HG03196 (cell line): Measurements from ENCODE around the gene ITPR1.

ENCODE experiments used
- ATAC-seq: cut with Tn5 transposase; IDR thresholded peaks from one replicate; pipeline ENCODE4 v1.9.1; 2021; ENCODE audit not compliant: unreplicated experiment

Gene ITPR1

DNA sequence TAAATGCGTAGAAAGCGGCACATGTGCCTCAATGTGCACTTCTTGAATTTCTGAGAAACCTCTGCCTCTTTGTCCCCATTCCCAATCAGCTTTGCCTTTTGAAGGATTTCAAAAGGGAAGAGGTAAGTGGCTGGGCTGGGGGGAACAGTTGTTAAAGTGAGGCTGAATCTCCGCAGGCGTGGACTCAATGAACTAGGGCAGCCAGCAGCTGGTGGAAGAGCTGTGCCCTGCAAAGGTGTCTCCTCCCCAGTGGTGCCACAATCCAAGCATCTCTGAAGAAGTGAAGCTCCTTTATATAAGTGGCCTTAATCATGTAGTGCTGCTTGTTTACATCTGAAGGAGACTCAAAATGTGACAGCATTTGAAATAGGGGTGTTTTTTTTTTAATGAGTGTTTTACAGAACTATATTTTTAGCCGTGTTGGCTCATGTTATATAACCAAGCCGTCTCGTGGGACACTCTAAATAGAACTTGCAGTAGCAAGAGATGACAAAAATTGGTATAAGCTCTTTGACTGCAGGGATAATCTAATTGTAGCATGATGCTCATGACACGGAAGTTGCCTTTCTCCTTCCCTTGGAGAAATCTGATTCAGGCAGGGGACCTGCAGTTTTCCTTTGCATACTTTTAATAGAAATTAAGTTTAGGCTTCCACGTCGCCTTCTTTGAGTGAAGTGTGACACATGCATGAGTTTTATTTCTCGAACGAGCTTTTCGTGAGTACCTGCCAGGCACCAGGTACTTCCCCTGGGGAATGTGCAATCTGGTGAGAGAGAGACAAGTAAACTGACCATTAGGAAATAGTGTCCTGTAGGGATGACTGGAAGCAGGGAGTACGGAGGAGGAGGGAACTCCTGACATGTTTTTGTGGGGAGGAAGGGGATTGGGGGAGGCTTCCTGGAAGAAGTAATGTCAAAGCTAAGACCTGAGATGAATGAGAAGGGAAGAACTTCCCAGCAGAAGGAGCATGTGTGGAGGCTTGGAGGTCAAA lies 306.4 kb downstream of the ITPR1 start:
- no peak for ATAC-seq

DNA sequence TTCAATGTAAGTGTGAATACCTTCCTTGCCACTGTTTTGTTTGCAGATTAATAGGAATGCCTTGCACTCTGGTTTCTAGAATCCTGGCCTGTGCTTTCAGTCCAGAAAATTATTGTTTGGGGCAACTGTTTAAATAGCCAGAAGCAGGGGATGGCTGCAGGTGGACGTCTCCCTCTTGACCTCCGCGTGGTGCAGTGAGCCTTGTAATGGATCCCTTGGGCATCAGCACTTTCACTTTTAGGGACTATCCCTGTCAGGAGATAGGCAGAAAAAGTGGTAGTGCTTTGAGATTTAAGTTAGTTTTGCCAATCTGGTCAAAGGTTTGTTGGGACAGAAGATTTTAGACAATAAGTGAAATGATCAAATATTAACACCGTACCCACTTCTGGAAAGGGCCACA lies 307.4 kb downstream of the ITPR1 start:
- no peak for ATAC-seq

DNA sequence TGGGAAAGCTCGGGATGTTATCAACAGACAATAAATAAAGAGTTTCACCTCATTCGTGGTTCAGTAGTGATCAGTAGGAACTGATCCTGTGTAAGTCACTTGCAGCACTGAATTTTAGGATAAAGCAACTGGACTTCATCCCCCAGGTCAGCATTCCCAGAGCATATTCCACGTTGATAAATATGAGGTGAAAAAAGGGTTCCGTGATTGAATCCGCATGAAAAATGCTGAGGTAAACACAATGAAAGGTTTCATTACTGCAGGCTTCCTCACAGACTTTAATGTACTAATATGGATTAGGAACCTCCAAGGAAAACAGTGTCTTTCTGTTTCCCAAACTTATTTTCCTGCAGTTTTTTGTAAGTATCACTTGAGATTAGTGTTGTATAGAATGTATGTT lies 308.7 kb downstream of the ITPR1 start:
- no peak for ATAC-seq

GRCh38 chr3:4802903-4803302 lies 309.8 kb downstream of the ITPR1 start:
- ATAC-seq, result no peak

GRCh38 chr3:4804161-4805058 lies 311.3 kb downstream of the ITPR1 start:
- ATAC-seq, result no peak

GRCh38 chr3:4805662-4806061 lies 312.5 kb downstream of the ITPR1 start:
- ATAC-seq, result no peak

GRCh38 chr3:4806535-4807108 lies 313.5 kb downstream of the ITPR1 start:
- no peak for ATAC-seq

- ATAC-seq, result no peak
Observed at GRCh38 chr3:4807381-4808280, 314.5 kb downstream of the ITPR1 start.

DNA sequence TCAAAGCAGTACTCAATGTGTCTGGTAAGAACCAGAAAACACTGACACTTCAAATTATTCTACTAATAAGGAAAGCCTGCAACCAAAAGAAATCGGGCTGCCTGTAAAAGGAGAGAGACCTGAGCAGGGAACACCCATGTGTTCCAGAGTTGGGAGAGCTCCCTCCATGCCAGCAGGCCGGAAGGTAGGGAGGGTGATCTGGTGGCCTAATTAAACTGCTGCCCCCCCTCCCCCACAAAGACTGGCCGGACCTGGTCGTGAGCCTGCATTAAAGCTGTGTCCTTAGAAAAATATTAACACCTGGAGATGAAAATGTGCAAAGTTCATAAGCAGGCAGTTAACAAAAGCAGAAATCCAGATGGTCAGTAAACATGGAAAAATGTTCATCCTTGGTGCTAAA lies 315.5 kb downstream of the ITPR1 start:
- no peak for ATAC-seq

DNA sequence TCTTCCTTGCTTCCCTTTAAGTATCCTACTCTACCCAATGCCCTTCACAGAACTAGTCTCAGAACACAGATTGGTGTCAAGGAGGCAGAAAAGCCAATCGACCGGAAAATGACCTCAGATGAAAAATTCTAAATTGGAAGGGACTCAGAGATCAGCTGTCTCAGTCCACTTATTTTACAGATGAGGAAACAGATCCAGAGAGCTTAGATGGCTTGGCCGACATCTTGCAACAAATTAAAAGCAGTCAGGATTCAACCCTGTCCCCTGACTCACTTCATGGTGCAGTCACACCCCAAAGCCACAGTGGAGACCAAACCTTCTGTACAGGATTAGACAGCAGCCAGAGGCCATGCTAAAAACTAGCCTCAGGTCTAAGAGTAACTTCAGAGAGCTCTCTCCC lies 316.8 kb downstream of the ITPR1 start:
- no peak for ATAC-seq

DNA sequence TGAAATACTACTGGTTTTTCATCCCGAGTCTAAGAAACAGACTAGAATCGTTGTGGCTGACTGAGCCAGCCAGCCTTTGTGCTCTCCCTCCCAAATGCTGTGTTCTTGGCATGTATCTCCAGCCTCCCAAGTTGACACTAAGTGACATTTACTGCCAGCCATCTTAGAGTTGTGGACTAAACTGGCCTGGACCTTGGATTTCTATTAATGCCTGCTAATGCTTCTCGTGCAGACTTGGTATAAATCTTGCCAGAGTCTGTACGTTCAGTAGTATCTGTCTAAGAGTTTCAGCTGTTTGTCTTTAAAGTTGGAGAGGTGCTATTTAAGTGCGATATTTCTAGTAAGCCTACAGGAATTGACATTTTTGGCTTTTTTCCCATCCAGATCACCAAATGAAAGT lies 319.4 kb downstream of the ITPR1 start:
- ATAC-seq, result no peak

DNA sequence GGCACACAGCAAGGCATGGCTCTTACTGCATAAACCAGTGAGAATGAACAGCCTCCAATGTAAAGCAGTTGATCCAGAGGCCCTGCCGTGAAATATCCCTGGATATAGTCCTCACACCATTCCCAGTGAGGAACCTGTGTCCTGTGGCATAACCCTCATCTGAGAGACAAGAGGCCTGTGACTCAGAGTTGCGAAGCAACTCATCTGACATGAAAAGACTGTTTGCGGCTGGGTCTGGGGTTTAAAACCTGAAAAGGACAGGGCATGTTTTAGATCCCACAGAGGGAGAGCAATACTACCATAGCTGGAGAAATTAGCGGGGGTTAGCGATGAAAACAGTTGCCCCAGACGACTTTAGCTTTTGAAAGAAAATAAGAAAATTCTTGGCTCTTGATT lies 320.8 kb downstream of the ITPR1 start:
- no peak for ATAC-seq

DNA sequence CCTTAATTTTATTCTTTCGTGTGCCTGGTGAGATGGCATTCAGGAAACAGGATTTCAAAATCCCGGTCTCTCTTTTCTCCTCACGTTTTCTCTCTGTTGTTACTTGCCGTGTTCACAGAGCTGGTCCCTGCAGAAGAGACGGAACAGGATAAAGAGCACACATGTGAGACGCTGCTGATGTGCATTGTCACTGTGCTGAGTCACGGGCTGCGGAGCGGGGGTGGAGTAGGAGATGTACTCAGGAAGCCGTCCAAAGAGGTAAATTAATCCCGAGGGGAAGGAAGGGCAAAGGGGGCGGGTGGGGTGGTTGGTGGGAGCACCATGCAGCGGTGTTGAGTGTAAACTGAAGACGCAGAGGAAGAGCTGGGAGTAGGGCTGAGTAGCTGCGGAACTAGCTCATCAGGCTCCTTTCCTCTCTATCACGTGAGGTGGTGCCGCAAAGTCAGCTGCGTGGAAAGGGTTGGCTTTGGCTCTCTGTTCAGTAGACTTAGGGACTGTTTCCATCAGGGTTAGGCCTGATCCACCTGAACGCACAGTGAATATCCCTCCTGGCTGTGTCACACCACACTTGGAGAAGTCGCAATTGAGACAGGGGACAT lies 321.3 kb downstream of the ITPR1 start:
- no peak for ATAC-seq

DNA sequence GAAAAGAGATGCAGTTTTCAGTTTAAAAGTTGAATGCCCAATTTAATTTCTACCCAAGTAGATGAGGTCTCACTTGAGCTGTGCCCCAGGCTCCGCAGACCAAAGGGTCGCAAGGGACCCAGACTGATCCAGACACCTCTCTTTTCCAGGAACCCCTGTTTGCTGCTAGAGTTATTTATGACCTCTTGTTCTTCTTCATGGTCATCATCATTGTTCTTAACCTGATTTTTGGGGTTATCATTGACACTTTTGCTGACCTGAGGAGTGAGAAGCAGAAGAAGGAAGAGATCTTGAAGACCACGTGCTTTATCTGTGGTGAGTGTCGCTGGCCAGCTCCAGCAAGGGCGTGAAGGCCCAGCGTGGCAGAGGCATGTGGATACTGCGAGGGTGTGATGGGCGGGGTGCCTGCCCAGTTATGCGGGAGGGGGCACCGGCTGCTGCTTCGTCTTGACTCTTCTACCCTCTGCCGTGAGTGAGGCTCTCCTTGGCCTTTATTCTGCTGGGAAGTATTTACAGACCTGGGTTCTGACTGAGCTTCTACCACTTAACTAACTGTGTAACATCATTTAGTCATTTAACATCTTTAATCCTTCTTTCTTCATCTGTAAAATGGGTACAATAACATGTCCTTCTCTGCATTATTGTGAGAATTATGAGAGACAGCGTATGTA lies 321.9 kb downstream of the ITPR1 start:
- ATAC-seq, result no peak

DNA sequence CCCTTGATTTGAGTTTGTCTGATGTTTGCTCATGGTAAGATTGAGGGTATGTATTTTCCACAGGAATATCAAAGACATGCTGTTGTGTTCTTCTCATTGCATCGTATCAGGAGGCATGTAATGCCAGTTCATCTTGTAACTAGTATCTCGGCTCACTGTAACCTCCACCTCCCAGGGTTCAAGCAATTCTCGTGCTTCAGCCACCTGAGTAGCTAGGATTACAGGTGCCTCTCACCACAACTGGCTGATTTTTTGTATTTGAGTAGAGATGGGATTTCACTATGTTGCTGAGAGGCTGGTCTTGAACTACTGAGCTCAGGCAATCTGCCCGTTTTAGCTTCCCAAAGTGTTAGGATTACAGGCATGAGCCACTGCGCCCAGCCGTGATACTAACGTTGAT lies 323.2 kb downstream of the ITPR1 start:
- ATAC-seq, result no peak

GRCh38 chr3:4816718-4817117 lies 323.6 kb downstream of the ITPR1 start:
- no peak for ATAC-seq

- ATAC-seq, result no peak
Observed at GRCh38 chr3:4817128-4817527, 324.0 kb downstream of the ITPR1 start.

DNA sequence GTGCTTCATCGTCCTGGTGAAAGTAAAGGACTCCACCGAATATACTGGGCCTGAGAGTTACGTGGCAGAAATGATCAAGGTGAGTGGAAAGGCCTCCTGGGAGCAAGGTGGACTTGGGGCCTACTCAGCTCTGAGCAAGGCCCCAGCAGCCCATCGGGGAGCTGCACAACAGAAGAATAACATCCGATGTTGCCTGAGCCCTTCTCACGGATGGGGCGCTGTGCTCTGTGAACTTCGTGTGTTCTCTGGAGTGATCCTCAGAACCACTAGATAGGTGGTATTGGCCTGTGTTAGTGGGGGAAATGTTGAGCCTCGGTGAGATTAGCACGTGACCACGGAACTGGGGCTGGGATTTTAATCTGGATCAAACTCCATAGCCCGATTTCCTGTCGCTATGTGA lies 325.0 kb downstream of the ITPR1 start:
- ATAC-seq, result no peak

DNA sequence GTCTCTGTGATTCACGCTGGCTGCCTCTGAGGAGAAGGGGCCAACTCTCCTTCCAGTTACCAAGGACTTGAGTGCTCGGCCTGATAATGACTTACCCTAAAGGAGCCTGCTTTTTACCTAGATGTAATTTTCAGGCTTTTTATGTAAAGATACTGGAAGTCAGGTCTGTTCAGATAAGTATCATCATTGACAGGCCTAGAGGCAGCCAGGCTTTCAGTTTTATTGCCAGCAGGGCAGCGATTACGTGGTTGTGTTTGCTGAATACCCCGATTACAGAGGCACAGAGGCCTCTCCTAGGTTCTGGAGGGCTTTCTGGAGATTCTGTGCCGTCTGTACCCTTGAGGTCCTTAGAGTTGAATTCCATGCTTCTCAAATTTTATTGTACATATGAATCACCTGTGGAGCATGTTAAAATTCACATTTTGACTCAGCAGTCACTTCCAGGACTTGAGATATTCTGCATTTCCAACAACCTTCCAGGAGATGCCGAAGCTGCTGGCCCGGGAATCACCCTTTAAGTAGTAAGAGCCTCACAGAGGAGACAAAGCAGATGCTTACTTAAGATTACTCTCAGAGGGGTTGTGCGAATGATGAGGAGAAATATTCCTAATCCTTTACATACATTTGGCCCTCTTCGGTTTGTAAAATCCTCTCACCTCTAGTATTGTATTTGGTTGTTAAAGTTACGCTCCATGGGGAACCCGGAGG lies 326.0 kb downstream of the ITPR1 start:
- ATAC-seq, result no peak
